ENCODE results near the gene ST14.
A peak's percentile ranks its signal among the peaks of the same experiment; 100 is the strongest.

Gene ST14

DNA sequence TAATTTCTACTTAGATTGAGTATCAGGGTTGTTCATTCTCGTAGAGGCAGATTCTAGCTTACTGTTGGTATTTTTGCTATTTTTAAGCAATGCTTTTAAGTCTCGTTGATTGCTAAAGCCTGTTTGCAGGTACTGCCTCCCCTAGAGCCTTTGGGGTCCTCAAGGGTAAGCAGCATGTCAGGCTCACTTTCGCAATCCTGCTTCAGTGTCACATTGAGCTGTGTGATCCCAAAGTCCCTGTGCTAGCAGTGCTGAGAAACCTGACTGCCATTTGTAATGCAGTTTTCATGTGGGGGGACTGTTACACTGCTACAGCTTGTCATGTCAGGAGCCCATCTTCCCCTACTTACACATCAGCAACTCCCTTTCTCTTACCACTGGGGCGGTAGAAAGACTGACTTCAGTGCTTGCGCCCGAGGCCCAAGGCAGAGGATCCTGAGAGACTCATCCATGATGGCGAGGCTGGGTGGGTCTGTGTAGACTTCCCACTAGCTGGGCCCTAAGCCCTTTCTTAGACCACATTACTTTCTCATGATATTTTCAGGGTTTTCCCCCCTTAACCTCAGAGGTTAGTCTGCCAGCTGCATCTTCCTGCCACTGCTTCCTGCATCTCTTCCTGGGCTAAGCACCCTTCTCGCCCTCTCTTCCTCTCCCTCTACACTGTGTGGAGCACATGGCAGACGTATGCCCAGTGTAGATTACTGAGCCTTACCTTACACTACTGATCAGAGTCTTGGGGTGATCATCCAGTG, 40.8 kb upstream of the ST14 start:
- no peak overlapping the region for H4K91ac ChIP-seq (ENCODE audit: low read length)
- H3K23ac ChIP-seq (ENCODE audit: low read length in 2 of 2) = no peak overlapping the region
- H3K27ac ChIP-seq (ENCODE audit: low read length, poor library complexity, severe bottlenecking) = no peak overlapping the region
- H3K27me3 ChIP-seq (ENCODE audit: control insufficient read depth in 1 of 2, insufficient read depth in 1 of 2, low read length in 2 of 2) = no peaks in the 10 kb centered on the region
- no peak overlapping the region for H3K14ac ChIP-seq (ENCODE audit: low read length in 2 of 2)
- no peak overlapping the region for H2BK12ac ChIP-seq (ENCODE audit: low read length in 2 of 2)
- H3K18ac ChIP-seq (ENCODE audit: low read depth in 1 of 2, low read length in 2 of 2) = no peak overlapping the region
- H2AFZ ChIP-seq (ENCODE audit: low read depth, low read length) = no peak overlapping the region
- no peak overlapping the region for H3K4me2 ChIP-seq (ENCODE audit: low read length, poor library complexity, severe bottlenecking)
- H2AK5ac ChIP-seq (ENCODE audit: low read length, severe bottlenecking) = no peak overlapping the region
- no peak overlapping the region for H3K9ac ChIP-seq (ENCODE audit: low read length)
- no peak overlapping the region for H3K4ac ChIP-seq (ENCODE audit: low read depth in 1 of 2, low read length in 2 of 2)
- DNase-seq = no peak
- H3K9me3 ChIP-seq (ENCODE audit: control insufficient read depth, low read length) = no peaks in the 10 kb centered on the region
- peaks cover 24 to 85% of the 10 kb centered on the region in 2 experiments for H3K36me3 ChIP-seq (ENCODE audit: control insufficient read depth in 1 of 2, insufficient read depth in 2 of 2, low read depth in 1 of 2, low read length in 2 of 2)
- peaks cover 29% of the 10 kb centered on the region for H3K79me1 ChIP-seq (replicated peaks; ENCODE audit: low read length, poor library complexity, severe bottlenecking)
- H2BK15ac ChIP-seq (ENCODE audit: low read depth, poor library complexity, severe bottlenecking) = no peak overlapping the region
- H3K4me3 ChIP-seq (ENCODE audit: insufficient read depth in 1 of 2, low read depth in 1 of 2, low read length in 2 of 2) = no peak overlapping the region
- no peak overlapping the region for H4K8ac ChIP-seq (ENCODE audit: low read length)
- H2BK5ac ChIP-seq (ENCODE audit: low read depth, low read length, poor library complexity, severe bottlenecking) = no peak overlapping the region
- WGBS = 99% methylated on average over 8 of the region's 9 CpGs
- H3K4me1 ChIP-seq (ENCODE audit: control insufficient read depth, insufficient read depth, low read depth, low read length) = peaks cover 12% of the 10 kb centered on the region
- no peak overlapping the region for H2BK120ac ChIP-seq (ENCODE audit: low read depth, low read length)

DNA sequence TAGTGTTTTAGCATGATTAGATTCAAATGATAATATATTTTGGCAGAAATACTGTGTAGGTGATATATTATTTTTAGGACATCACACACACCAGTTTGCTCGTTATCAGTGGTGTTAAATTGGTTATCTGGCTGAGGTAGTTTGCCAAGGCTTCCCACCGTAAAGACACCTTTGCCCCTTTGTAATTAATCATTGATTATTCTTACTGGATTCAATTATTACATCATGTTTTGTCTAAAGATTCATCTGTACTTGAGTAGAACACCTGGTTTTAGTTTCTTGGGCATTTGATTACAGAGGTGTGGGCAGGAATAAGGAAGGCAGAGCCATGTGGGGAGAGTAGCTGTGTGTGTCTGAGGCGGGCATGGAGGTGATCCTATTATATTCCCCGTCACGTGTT, 39.5 kb upstream of the ST14 start:
- Histone ChIP-seq H2BK15ac (ENCODE audit: low read depth, poor library complexity, severe bottlenecking) (no peak overlapping the region), H3K4me3 (ENCODE audit: insufficient read depth in 1 of 2, low read depth in 1 of 2, low read length in 2 of 2) (no peak overlapping the region), H3K27me3 (ENCODE audit: control insufficient read depth in 1 of 2, insufficient read depth in 1 of 2, low read length in 2 of 2) (no peaks in the 10 kb centered on the region), H3K79me1 (replicated peaks; ENCODE audit: low read length, poor library complexity, severe bottlenecking) (peaks cover 30% of the 10 kb centered on the region), H3K18ac (ENCODE audit: low read depth in 1 of 2, low read length in 2 of 2) (no peak overlapping the region), H3K23ac (ENCODE audit: low read length in 2 of 2) (no peak overlapping the region), H2AK5ac (ENCODE audit: low read length, severe bottlenecking) (peak overlapping the region; percentile 30), H2BK5ac (ENCODE audit: low read depth, low read length, poor library complexity, severe bottlenecking) (no peak overlapping the region), H4K8ac (ENCODE audit: low read length) (no peak overlapping the region), H3K4me1 (ENCODE audit: control insufficient read depth, insufficient read depth, low read depth, low read length) (peaks cover 16% of the 10 kb centered on the region), H3K14ac (ENCODE audit: low read length in 2 of 2) (no peak overlapping the region), H2AFZ (ENCODE audit: low read depth, low read length) (no peak overlapping the region), H3K4me2 (ENCODE audit: low read length, poor library complexity, severe bottlenecking) (no peak overlapping the region), H2BK120ac (ENCODE audit: low read depth, low read length) (no peak overlapping the region), H3K36me3 (ENCODE audit: control insufficient read depth in 1 of 2, insufficient read depth in 2 of 2, low read depth in 1 of 2, low read length in 2 of 2) (peaks cover 30 to 83% of the 10 kb centered on the region in 2 experiments), H3K9ac (ENCODE audit: low read length) (no peak overlapping the region), H3K27ac (ENCODE audit: low read length, poor library complexity, severe bottlenecking) (no peak overlapping the region), H2BK12ac (ENCODE audit: low read length in 2 of 2) (no peak overlapping the region), H4K91ac (ENCODE audit: low read length) (no peak overlapping the region), H3K4ac (ENCODE audit: low read depth in 1 of 2, low read length in 2 of 2) (no peak overlapping the region), H3K9me3 (ENCODE audit: control insufficient read depth, low read length) (no peaks in the 10 kb centered on the region)
- DNase-seq = no peak
- 100% methylated on average over 3 of the region's 5 CpGs for WGBS

DNA sequence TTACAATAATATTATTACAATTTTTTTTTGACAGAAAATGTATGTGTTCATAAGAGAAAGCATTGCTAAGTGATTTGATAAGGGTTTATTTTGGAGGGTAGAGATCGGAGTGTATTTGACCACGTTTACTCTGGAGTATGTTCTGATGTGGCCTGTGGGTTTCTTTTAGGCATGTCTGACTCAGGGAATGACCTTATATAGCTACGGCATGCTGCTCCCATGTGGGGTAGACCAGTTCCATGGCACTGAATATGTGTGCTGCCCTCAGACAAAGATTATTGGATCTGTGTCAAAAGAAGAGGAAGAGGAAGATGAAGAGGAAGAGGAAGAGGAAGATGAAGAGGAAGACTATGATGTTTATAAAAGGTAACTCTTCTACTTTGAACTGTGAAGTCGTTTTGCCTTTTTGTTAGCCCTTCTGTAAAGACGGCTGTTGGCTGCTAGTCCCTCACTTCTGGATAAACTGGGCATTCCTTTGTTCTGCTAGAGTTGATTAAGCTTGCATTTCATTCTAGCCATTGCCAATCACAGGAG, 38.1 kb upstream of the ST14 start:
- no peak overlapping the region for H2BK12ac ChIP-seq (ENCODE audit: low read length in 2 of 2)
- no peak overlapping the region for H2BK120ac ChIP-seq (ENCODE audit: low read depth, low read length)
- 73% methylated on average over 5 of the region's 5 CpGs for WGBS
- H3K23ac ChIP-seq (ENCODE audit: low read length in 2 of 2) = no peak overlapping the region
- no peak overlapping the region for H4K8ac ChIP-seq (ENCODE audit: low read length)
- H2BK5ac ChIP-seq (ENCODE audit: low read depth, low read length, poor library complexity, severe bottlenecking) = no peak overlapping the region
- no peak overlapping the region for H2AK5ac ChIP-seq (ENCODE audit: low read length, severe bottlenecking)
- no peak overlapping the region for H3K14ac ChIP-seq (ENCODE audit: low read length in 2 of 2)
- no peaks in the 10 kb centered on the region for H3K27me3 ChIP-seq (ENCODE audit: control insufficient read depth in 1 of 2, insufficient read depth in 1 of 2, low read length in 2 of 2)
- H3K18ac ChIP-seq (ENCODE audit: low read depth in 1 of 2, low read length in 2 of 2) = no peak overlapping the region
- no peak overlapping the region for H3K9ac ChIP-seq (ENCODE audit: low read length)
- peaks cover 16% of the 10 kb centered on the region for H3K4me1 ChIP-seq (ENCODE audit: control insufficient read depth, insufficient read depth, low read depth, low read length)
- H3K79me1 ChIP-seq (replicated peaks; ENCODE audit: low read length, poor library complexity, severe bottlenecking) = peaks cover 39% of the 10 kb centered on the region
- no peak overlapping the region for H3K27ac ChIP-seq (ENCODE audit: low read length, poor library complexity, severe bottlenecking)
- peak; percentile 43 for DNase-seq
- H3K4ac ChIP-seq (ENCODE audit: low read depth in 1 of 2, low read length in 2 of 2) = no peak overlapping the region
- peaks cover 32 to 87% of the 10 kb centered on the region in 2 experiments for H3K36me3 ChIP-seq (ENCODE audit: control insufficient read depth in 1 of 2, insufficient read depth in 2 of 2, low read depth in 1 of 2, low read length in 2 of 2)
- no peaks in the 10 kb centered on the region for H3K9me3 ChIP-seq (ENCODE audit: control insufficient read depth, low read length)
- H2AFZ ChIP-seq (ENCODE audit: low read depth, low read length) = no peak overlapping the region
- no peak overlapping the region for H3K4me3 ChIP-seq (ENCODE audit: insufficient read depth in 1 of 2, low read depth in 1 of 2, low read length in 2 of 2)
- no peak overlapping the region for H3K4me2 ChIP-seq (ENCODE audit: low read length, poor library complexity, severe bottlenecking)
- H2BK15ac ChIP-seq (ENCODE audit: low read depth, poor library complexity, severe bottlenecking) = no peak overlapping the region
- no peak overlapping the region for H4K91ac ChIP-seq (ENCODE audit: low read length)

DNA sequence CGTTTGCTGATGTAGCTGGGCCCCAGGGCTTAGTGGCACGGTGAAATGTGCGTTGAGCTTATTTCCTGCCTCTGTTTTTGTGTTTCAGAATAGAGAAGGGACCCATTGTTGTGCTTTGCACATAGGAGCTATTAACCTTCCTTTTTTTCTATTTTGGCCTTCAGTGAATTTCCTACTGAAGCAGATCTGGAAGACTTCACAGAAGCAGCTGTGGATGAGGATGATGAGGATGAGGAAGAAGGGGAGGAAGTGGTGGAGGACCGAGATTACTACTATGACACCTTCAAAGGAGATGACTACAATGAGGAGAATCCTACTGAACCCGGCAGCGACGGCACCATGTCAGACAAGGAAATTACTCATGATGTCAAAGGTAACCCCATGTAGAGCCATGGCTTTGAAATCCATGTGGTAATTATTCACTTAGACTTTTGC, 37.4 kb upstream of the ST14 start:
- Histone ChIP-seq H2BK120ac (ENCODE audit: low read depth, low read length) (no peak overlapping the region), H3K9ac (ENCODE audit: low read length) (no peak overlapping the region), H3K14ac (ENCODE audit: low read length in 2 of 2) (no peak overlapping the region), H3K23ac (ENCODE audit: low read length in 2 of 2) (no peak overlapping the region), H3K4me3 (ENCODE audit: insufficient read depth in 1 of 2, low read depth in 1 of 2, low read length in 2 of 2) (no peak overlapping the region), H3K4me2 (ENCODE audit: low read length, poor library complexity, severe bottlenecking) (no peak overlapping the region), H3K27ac (ENCODE audit: low read length, poor library complexity, severe bottlenecking) (no peak overlapping the region), H2AFZ (ENCODE audit: low read depth, low read length) (no peak overlapping the region), H3K79me1 (replicated peaks; ENCODE audit: low read length, poor library complexity, severe bottlenecking) (peaks cover 38% of the 10 kb centered on the region), H2AK5ac (ENCODE audit: low read length, severe bottlenecking) (no peak overlapping the region), H4K8ac (ENCODE audit: low read length) (no peak overlapping the region), H3K27me3 (ENCODE audit: control insufficient read depth in 1 of 2, insufficient read depth in 1 of 2, low read length in 2 of 2) (no peaks in the 10 kb centered on the region), H2BK15ac (ENCODE audit: low read depth, poor library complexity, severe bottlenecking) (no peak overlapping the region), H3K4ac (ENCODE audit: low read depth in 1 of 2, low read length in 2 of 2) (no peak overlapping the region), H2BK5ac (ENCODE audit: low read depth, low read length, poor library complexity, severe bottlenecking) (no peak overlapping the region), H3K36me3 (ENCODE audit: control insufficient read depth in 1 of 2, insufficient read depth in 2 of 2, low read depth in 1 of 2, low read length in 2 of 2) (peaks cover 34 to 93% of the 10 kb centered on the region in 2 experiments), H2BK12ac (ENCODE audit: low read length in 2 of 2) (no peak overlapping the region), H4K91ac (ENCODE audit: low read length) (no peak overlapping the region), H3K9me3 (ENCODE audit: control insufficient read depth, low read length) (no peaks in the 10 kb centered on the region), H3K4me1 (ENCODE audit: control insufficient read depth, insufficient read depth, low read depth, low read length) (peaks cover 16% of the 10 kb centered on the region), H3K18ac (ENCODE audit: low read depth in 1 of 2, low read length in 2 of 2) (no peak overlapping the region)
- DNase-seq = no peak
- 95% methylated on average over 7 of the region's 7 CpGs for WGBS

Data from mesenchymal stem cell (in vitro differentiated cells and primary cell).